Subcutaneous abdominal adipose tissue (tissue), 5 donors: ENCODE measurements around the gene PTPN21.

ENCODE experiments used
- H3K27ac ChIP-seq: one replicate; pipeline ENCODE4 v1.7.0; 2013; ENCODE audit warnings: low read depth, mild to moderate bottlenecking, inconsistent platforms, low read length, moderate library complexity
- H3K27me3 ChIP-seq, 5 donors: one replicate each; pipeline ENCODE4 v1.7.0; 2013; ENCODE audit warnings: low read length in 5 of 5, inconsistent platforms in 1 of 5; ENCODE audit not compliant: control insufficient read depth in 5 of 5, insufficient read depth in 4 of 5
- H3K36me3 ChIP-seq, 5 donors: one replicate each; pipeline ENCODE4 v1.7.0; 2013; ENCODE audit warnings: low read length in 5 of 5; ENCODE audit not compliant: control insufficient read depth in 5 of 5, insufficient read depth in 5 of 5
- H3K4me1 ChIP-seq, 5 donors: one replicate each; pipeline ENCODE4 v1.7.0; 2013; ENCODE audit warnings: low read length in 5 of 5, mild to moderate bottlenecking in 3 of 5, moderate library complexity in 1 of 5; ENCODE audit not compliant: control insufficient read depth in 5 of 5, insufficient read depth in 5 of 5
- H3K4me3 ChIP-seq, 5 donors: one replicate each; pipeline ENCODE4 v1.7.0; 2013; ENCODE audit warnings: low read length in 5 of 5, low read depth in 1 of 5
- H3K9ac ChIP-seq, 5 donors: one replicate each; pipeline ENCODE4 v1.7.0; 2013; ENCODE audit warnings: low read length in 5 of 5, mild to moderate bottlenecking in 4 of 5, moderate library complexity in 3 of 5
- H3K9me3 ChIP-seq, 5 donors: one replicate each; pipeline ENCODE4 v1.7.0; 2013; ENCODE audit warnings: low read length in 5 of 5; ENCODE audit not compliant: control insufficient read depth in 5 of 5
- donor health status: healthy.
- donor health status: healthy.
- donor health status: healthy.
- donor health status: healthy.
- donor health status: healthy.

PTPN21 gene

GRCh38 chr14:88477513-88478250 lies 77.1 kb downstream of the PTPN21 start:
- no peak overlapping the region for H3K9ac ChIP-seq
- H3K4me3 ChIP-seq: no peak overlapping the region
- H3K27ac ChIP-seq: no peak overlapping the region
- H3K9me3 ChIP-seq: peaks cover 0 to 4% (median 0%) of the 10 kb centered on the region in 5 donors
- H3K27me3 ChIP-seq: no peaks in the 10 kb centered on the region
- H3K4me1 ChIP-seq: peaks cover 0 to 10% (median 10%) of the 10 kb centered on the region in 5 donors
- peaks cover 23 to 75% (median 52%) of the 10 kb centered on the region in 5 donors for H3K36me3 ChIP-seq

- H3K36me3 ChIP-seq: peaks cover 28 to 76% (median 53%) of the 10 kb centered on the region in 5 donors
- H3K9ac ChIP-seq: no peak overlapping the region
- peaks cover 0 to 8% (median 6%) of the 10 kb centered on the region in 5 donors for H3K4me1 ChIP-seq
- H3K27ac ChIP-seq: no peak overlapping the region
- H3K9me3 ChIP-seq: peaks cover 0 to 4% (median 0%) of the 10 kb centered on the region in 5 donors
- no peak overlapping the region for H3K4me3 ChIP-seq
- H3K27me3 ChIP-seq: no peaks in the 10 kb centered on the region
These were observed 78.0 kb downstream of the PTPN21 start for GRCh38 chr14:88476825-88477224.

- Histone ChIP-seq H3K27me3 (no peaks in the 10 kb centered on the region), H3K36me3 (peaks cover 29 to 76% (median 57%) of the 10 kb centered on the region in 5 donors), H3K9me3 (peaks cover 0 to 4% (median 0%) of the 10 kb centered on the region in 5 donors), H3K27ac (no peak overlapping the region), H3K4me1 (peaks cover 0 to 2% (median under 1%) of the 10 kb centered on the region in 5 donors), H3K4me3 (no peak overlapping the region), H3K9ac (no peak overlapping the region)
These were observed 78.5 kb downstream of the PTPN21 start for GRCh38 chr14:88476214-88476774.

GRCh38 chr14:88473791-88474190 lies 81.0 kb downstream of the PTPN21 start:
- Histone ChIP-seq H3K27me3 (no peaks in the 10 kb centered on the region), H3K36me3 (peaks cover 45 to 78% (median 63%) of the 10 kb centered on the region in 5 donors), H3K4me1 (no peaks in the 10 kb centered on the region), H3K9ac (no peak overlapping the region), H3K4me3 (no peak overlapping the region), H3K9me3 (no peaks in the 10 kb centered on the region), H3K27ac (no peak overlapping the region)

GRCh38 chr14:88470542-88471440 lies 84.0 kb downstream of the PTPN21 start:
- no peaks in the 10 kb centered on the region for H3K9me3 ChIP-seq
- H3K4me3 ChIP-seq: no peak overlapping the region
- H3K9ac ChIP-seq: no peak overlapping the region
- peaks cover 44 to 73% (median 72%) of the 10 kb centered on the region in 5 donors for H3K36me3 ChIP-seq
- H3K27ac ChIP-seq: no peak overlapping the region
- H3K4me1 ChIP-seq: no peaks in the 10 kb centered on the region
- H3K27me3 ChIP-seq: no peaks in the 10 kb centered on the region

GRCh38 chr14:88468406-88468805 lies 86.4 kb downstream of the PTPN21 start:
- H3K27ac ChIP-seq: no peak overlapping the region
- no peaks in the 10 kb centered on the region for H3K27me3 ChIP-seq
- no peaks in the 10 kb centered on the region for H3K9me3 ChIP-seq
- H3K36me3 ChIP-seq: peaks cover 36 to 73% (median 63%) of the 10 kb centered on the region in 5 donors
- H3K9ac ChIP-seq: no peak overlapping the region
- no peak overlapping the region for H3K4me3 ChIP-seq
- H3K4me1 ChIP-seq: no peaks in the 10 kb centered on the region

GRCh38 chr14:88463318-88463717 lies 91.5 kb downstream of the PTPN21 start:
- Histone ChIP-seq H3K27ac (no peak overlapping the region), H3K36me3 (peaks cover 18 to 39% (median 30%) of the 10 kb centered on the region in 5 donors), H3K4me1 (no peaks in the 10 kb centered on the region), H3K9me3 (no peaks in the 10 kb centered on the region), H3K27me3 (no peaks in the 10 kb centered on the region), H3K4me3 (no peak overlapping the region), H3K9ac (no peak overlapping the region)

GRCh38 chr14:88454886-88455285 lies 99.9 kb downstream of the PTPN21 start:
- Histone ChIP-seq H3K27ac (no peak overlapping the region), H3K9ac (no peak overlapping the region), H3K4me3 (no peak overlapping the region), H3K9me3 (peaks cover 0 to 3% (median 0%) of the 10 kb centered on the region in 5 donors), H3K36me3 (peaks cover 6 to 23% (median 22%) of the 10 kb centered on the region in 5 donors), H3K4me1 (no peaks in the 10 kb centered on the region), H3K27me3 (no peaks in the 10 kb centered on the region)

GRCh38 chr14:88452231-88452630 lies 102.6 kb downstream of the PTPN21 start:
- Histone ChIP-seq H3K36me3 (peaks cover 6 to 32% (median 23%) of the 10 kb centered on the region in 5 donors), H3K4me3 (no peak overlapping the region), H3K4me1 (no peaks in the 10 kb centered on the region), H3K9me3 (peaks cover 0 to 3% (median 0%) of the 10 kb centered on the region in 5 donors), H3K9ac (no peak overlapping the region), H3K27me3 (no peaks in the 10 kb centered on the region), H3K27ac (no peak overlapping the region)
